ENCODE measurements around the gene TRIM3. TPM values are rescaled to one million over a fixed set of nuclear protein-coding genes. Genes with fewer than 3 reads are reported as not detected.

TRIM3 gene
- total and polyA plus RNA-seq, 2 of the 4 experiments (the other 2 are of a cell fraction), result 13.8 to 22.3 TPM

GRCh38 chr11:6400431-6401345 is 73.1 kb downstream of the TRIM3 start:
- no peak overlapping the region for H4K8ac ChIP-seq (ENCODE audit: low read depth in 2 of 2, low read length in 2 of 2)
- ATAC-seq (ENCODE audit: low read depth), result no peak
- H3K27me3 ChIP-seq (ENCODE audit: control insufficient read depth, insufficient read depth, low read length), result no peaks in the 10 kb centered on the region
- H2BK20ac ChIP-seq (ENCODE audit: low read depth, low read length), result no peak overlapping the region
- H3K56ac ChIP-seq (ENCODE audit: extremely low read depth, insufficient read depth, low read length), result no peak overlapping the region
- in situ Hi-C loops (cut with MboI; ENCODE audit: low sequenced_read_pairs), result no loop called here
- no peak overlapping the region for H2AFZ ChIP-seq (replicated peaks; ENCODE audit: low read length, poor library complexity)
- H2BK15ac ChIP-seq (ENCODE audit: low read depth, low read length), result no peak overlapping the region
- H3K18ac ChIP-seq (ENCODE audit: low read depth, low read length), result no peak overlapping the region
- H2BK5ac ChIP-seq (ENCODE audit: low read depth, low read length, poor library complexity, severe bottlenecking), result no peak overlapping the region
- H3K27ac ChIP-seq (ENCODE audit: insufficient read depth, low read length), result no peak overlapping the region
- H3K9me3 ChIP-seq (ENCODE audit: control insufficient read depth, insufficient read depth, low read length), result no peaks in the 10 kb centered on the region
- ChIA-PET CTCF (interaction anchor here (0.5 kb wide), 1 partner anchor 44 kb away, joined by 3 read pairs; no protein-coding TSS in a partner anchor), POLR2A (ENCODE audit: unreplicated experiment) (no interaction called here)
- H3K79me1 ChIP-seq (ENCODE audit: low read depth in 1 of 2, low read length in 2 of 2), result peaks cover 4 to 15% of the 10 kb centered on the region in 2 experiments
- H3K36me3 ChIP-seq (ENCODE audit: control insufficient read depth, insufficient read depth, low read length), result peaks cover 29% of the 10 kb centered on the region
- H3K4me2 ChIP-seq (ENCODE audit: low read depth, low read length), result no peak overlapping the region
- H3K23ac ChIP-seq (ENCODE audit: low read depth, low read length), result no peak overlapping the region
- no peak overlapping the region for H3K4me3 ChIP-seq (ENCODE audit: insufficient read depth, low read depth, low read length)
- intact Hi-C loops (cut with micrococcal nuclease), result no loop called here
- 98% methylated on average over 7 of the region's 15 CpGs; no CpG with 5 or more reads in 1 of the 2 experiments for WGBS, 2 experiments (ENCODE audit: extremely low coverage in 2 of 2, insufficient read length in 1 of 2)
- BruUV-seq (replicated peaks), result no TSS peak
- H4K91ac ChIP-seq (ENCODE audit: insufficient read depth, low read depth, low read length), result no peak overlapping the region
- H3K4ac ChIP-seq (ENCODE audit: low read depth, low read length), result no peak overlapping the region
- peaks cover 17% of the 10 kb centered on the region for H3K4me1 ChIP-seq (ENCODE audit: control insufficient read depth, insufficient read depth, low read length)
- H2AK9ac ChIP-seq (replicated peaks; ENCODE audit: low read depth, low read length, poor library complexity), result no peak overlapping the region
- peaks cover 8% of the 10 kb centered on the region; the same call in 1 of the 2 replicates for H4K20me1 ChIP-seq (ENCODE audit: insufficient read depth, low read length)
- no peak overlapping the region for H3K14ac ChIP-seq (replicated peaks; ENCODE audit: low read depth, low read length)
- peaks cover 53% of the 10 kb centered on the region for H3K9me1 ChIP-seq (ENCODE audit: insufficient read depth, low read length)
- no peak overlapping the region for H2AK5ac ChIP-seq (ENCODE audit: low read depth, low read length)
- dilution Hi-C loops (cut with HindIII; ENCODE audit: low sequenced_read_pairs, unreplicated experiment), result no loop called here
- no peak overlapping the region for H2BK120ac ChIP-seq (ENCODE audit: low read depth, low read length)
- DNase-seq, result no peak
- H3K9ac ChIP-seq (ENCODE audit: low read depth, low read length), result no peak overlapping the region
- H4K5ac ChIP-seq (ENCODE audit: low read depth, low read length), result no peak overlapping the region
- TF ChIP-seq MAFK (IDR thresholded peaks at IDR 0.05; ENCODE audit: low read depth, low read length), result no peak
- no peak for TF ChIP-seq USF2 (IDR thresholded peaks at IDR 0.05; ENCODE audit: low read depth, low read length)
- TF ChIP-seq RAD21 (IDR thresholded peaks at IDR 0.05; ENCODE audit: low read length), result no peak
- no peak for TF ChIP-seq BHLHE40 (IDR thresholded peaks at IDR 0.05; ENCODE audit: low read depth, low read length)
- no peak for TF ChIP-seq MAZ (IDR thresholded peaks at IDR 0.05; ENCODE audit: borderline replicate concordance, low read depth, low read length)
- no peak for TF ChIP-seq NFE2L2 (IDR thresholded peaks at IDR 0.05; ENCODE audit: low read depth, low read length)
- no peak for TF ChIP-seq CHD1 (IDR thresholded peaks at IDR 0.05; ENCODE audit: low read depth, low read length)
- no peak for TF ChIP-seq POLR2A (IDR thresholded peaks at IDR 0.05; ENCODE audit: low read depth, low read length)
- no peak for TF ChIP-seq RFX5 (IDR thresholded peaks at IDR 0.05; ENCODE audit: low read depth, low read length)
- no peak for TF ChIP-seq MXI1 (IDR thresholded peaks at IDR 0.05; ENCODE audit: borderline replicate concordance, low read depth, low read length)
- TF ChIP-seq FOS (IDR thresholded peaks at IDR 0.05; ENCODE audit: low read depth, low read length), result no peak
- no peak for TF ChIP-seq CTCF (conservative IDR thresholded peaks at IDR 0.05; ENCODE audit: low read depth, low read length)
- TF ChIP-seq ELK1 (IDR thresholded peaks at IDR 0.05; ENCODE audit: borderline replicate concordance, low read depth, low read length), result no peak
- TF ChIP-seq CEBPB (IDR thresholded peaks at IDR 0.05; ENCODE audit: low read depth, low read length), result no peak
- TF ChIP-seq SMC3 (IDR thresholded peaks at IDR 0.05; ENCODE audit: low read depth, low read length), result no peak
